ENCODE results near the gene SLC25A42. TPM values are rescaled to one million over a fixed set of nuclear protein-coding genes. Genes with fewer than 3 reads are reported as not detected.
A peak's percentile ranks its signal among the peaks of the same experiment; 100 is the strongest.

SLC25A42 gene
- total RNA-seq, 2 donors from 2014 or later, result 10.3 to 14.4 TPM

GRCh38 chr19:19033176-19033425 lies 30.7 kb upstream of the SLC25A42 start:
- Histone ChIP-seq H3K4me1 (peaks cover 0 to 31% of the 10 kb centered on the region in 2 donors), H3K9me3 (no peaks in the 10 kb centered on the region), H3K27me3 (no peaks in the 10 kb centered on the region), H3K36me3 (peaks cover 28% of the 10 kb centered on the region), H3K4me3 (peak overlapping the region; percentile 79 to 94), H3K27ac (peak overlapping the region; percentile 97 to 98)
- no peak for TF ChIP-seq CTCF (IDR thresholded peaks at IDR 0.05)
- no peak for DNase-seq (ENCODE audit: low spot score)

- TF ChIP-seq CTCF (IDR thresholded peaks at IDR 0.05), result peak in 1 of 2 donors; percentile 24
- H3K36me3 ChIP-seq, result peaks cover 23% of the 10 kb centered on the region
- H3K4me3 ChIP-seq, result peak within 1 kb of the TSS; percentile 79 to 94
- peaks cover 0 to 31% of the 10 kb centered on the region in 2 donors for H3K4me1 ChIP-seq
- peak; percentile 85 for DNase-seq (ENCODE audit: low spot score)
- no peaks in the 10 kb centered on the region for H3K9me3 ChIP-seq
- H3K27me3 ChIP-seq, result no peaks in the 10 kb centered on the region
- H3K27ac ChIP-seq, result peak within 1 kb of the TSS; percentile 97 to 98
These were observed 30.2 kb upstream of the SLC25A42 start, which contains the start of the genes ARMC6 and SUGP2 for GRCh38 chr19:19033426-19034203. Gene ARMC6 (plus strand): TSS chr19:19033603. CDS start chr19:19034210, 607 bp downstream. Gene SUGP2 (minus strand): TSS chr19:19033517. CDS start chr19:19031071, 2,446 bp downstream.

DNA sequence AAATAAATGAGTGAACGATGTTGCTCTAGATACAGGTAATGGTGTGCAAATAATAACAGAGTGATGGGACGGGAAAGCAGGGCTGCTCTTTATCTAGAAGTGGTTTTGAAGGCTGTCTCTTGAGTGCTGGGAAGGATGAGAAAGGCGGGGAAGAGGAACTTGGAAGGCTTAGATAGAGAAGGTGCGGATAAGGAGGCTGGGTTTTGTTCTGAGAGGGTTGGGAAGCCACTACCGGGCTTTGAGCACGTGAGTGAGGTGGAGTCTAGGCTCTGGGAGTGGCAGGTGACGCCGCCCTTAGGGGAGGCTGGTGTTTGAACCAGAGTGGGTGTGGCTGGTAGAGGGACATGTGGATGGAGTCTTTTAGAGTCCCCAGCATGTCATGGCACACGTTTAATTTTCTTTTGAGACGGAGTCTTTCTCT lies 29.6 kb upstream of the SLC25A42 start:
- no peak for TF ChIP-seq CTCF (IDR thresholded peaks at IDR 0.05)
- H3K27ac ChIP-seq, result peak overlapping the region; percentile 97 to 98
- peaks cover 17% of the 10 kb centered on the region for H3K36me3 ChIP-seq
- H3K9me3 ChIP-seq, result no peaks in the 10 kb centered on the region
- peaks cover 0 to 31% of the 10 kb centered on the region in 2 donors for H3K4me1 ChIP-seq
- H3K27me3 ChIP-seq, result no peaks in the 10 kb centered on the region
- peak overlapping the region; percentile 79 to 94 for H3K4me3 ChIP-seq
- no peak for DNase-seq (ENCODE audit: low spot score)

GRCh38 chr19:19039901-19040300 lies 23.9 kb upstream of the SLC25A42 start:
- H3K4me1 ChIP-seq, result peaks cover 0 to 9% of the 10 kb centered on the region in 2 donors
- H3K27me3 ChIP-seq, result no peaks in the 10 kb centered on the region
- H3K4me3 ChIP-seq, result no peak overlapping the region
- no peaks in the 10 kb centered on the region for H3K9me3 ChIP-seq
- no peak for TF ChIP-seq CTCF (IDR thresholded peaks at IDR 0.05)
- H3K36me3 ChIP-seq, result peaks cover 16% of the 10 kb centered on the region
- no peak for DNase-seq (ENCODE audit: low spot score)
- H3K27ac ChIP-seq, result no peak overlapping the region

DNA sequence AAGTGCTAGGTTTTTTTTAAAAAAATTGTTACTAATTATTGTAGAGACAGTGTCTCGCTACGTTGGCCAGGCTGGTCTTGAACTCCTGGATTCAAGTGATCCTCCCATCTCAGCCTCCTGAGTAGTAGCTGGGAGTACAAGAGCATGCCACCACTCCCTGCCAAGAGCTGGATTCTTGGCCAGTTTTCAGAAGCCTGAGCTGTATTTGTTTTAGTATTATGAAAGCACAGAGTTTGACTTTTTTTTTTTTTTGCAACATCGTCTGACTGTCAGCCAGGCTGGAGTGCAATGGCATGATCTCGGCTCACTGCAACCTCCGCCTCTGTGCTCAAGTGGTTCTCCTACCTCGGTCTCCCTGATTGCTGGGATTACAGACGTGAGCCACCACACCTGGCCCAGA lies 23.4 kb upstream of the SLC25A42 start:
- Histone ChIP-seq H3K27me3 (no peaks in the 10 kb centered on the region), H3K4me1 (peaks cover 0 to 6% of the 10 kb centered on the region in 2 donors), H3K36me3 (peaks cover 16% of the 10 kb centered on the region), H3K9me3 (no peaks in the 10 kb centered on the region), H3K27ac (no peak overlapping the region), H3K4me3 (no peak overlapping the region)
- no peak for TF ChIP-seq CTCF (IDR thresholded peaks at IDR 0.05)
- peak; percentile 81 for DNase-seq (ENCODE audit: low spot score)

Measured in right atrium auricular region (tissue), 2 donors.